Progenitor cell of endocrine pancreas (in vitro differentiated cells): ENCODE data around the gene FGB. TPM values are rescaled to one million over a fixed set of nuclear protein-coding genes. Genes with fewer than 3 reads are reported as not detected.

Source experiments
- DNase-seq: peaks from one replicate; pipeline ENCODE4 v3.0.0; 2021; ENCODE audit warnings: low spot score; ENCODE audit not compliant: unreplicated experiment
- H3K27ac Mint-ChIP-seq: 2 replicates; pipeline ENCODE4 v1.8.0; 2021; ENCODE audit warnings: mild to moderate bottlenecking, moderate library complexity, mixed read lengths
- H3K27me3 Mint-ChIP-seq: 2 replicates; pipeline ENCODE4 v1.8.0; 2021; ENCODE audit warnings: mixed read lengths
- H3K36me3 Mint-ChIP-seq: 2 replicates; pipeline ENCODE4 v1.8.0; 2022; ENCODE audit warnings: mixed read lengths; ENCODE audit not compliant: insufficient read depth
- H3K4me1 Mint-ChIP-seq: 2 replicates; pipeline ENCODE4 v1.8.0; 2021; ENCODE audit warnings: low read depth, mixed read lengths
- H3K4me3 Mint-ChIP-seq: 2 replicates; pipeline ENCODE4 v1.8.0; 2021; ENCODE audit warnings: low read depth, mild to moderate bottlenecking, moderate library complexity, mixed read lengths
- H3K9me3 Mint-ChIP-seq: 2 replicates; pipeline ENCODE4 v1.8.0; 2021; ENCODE audit warnings: low read depth, mixed read lengths
- CTCF ChIP-seq: fragments of 200-600 bp; sonication (generic); IDR thresholded peaks from one replicate; pipeline ENCODE4 v1.5.0; 2021; ENCODE audit warnings: antibody characterized with exemption, mild to moderate bottlenecking; ENCODE audit not compliant: unreplicated experiment
- total RNA-seq: library from RNA; stranded (reverse); gene quantifications from 2 replicates; pipeline ENCODE4 v1.2.1, GENCODE V29; 2021

FGB gene
- total RNA-seq, 1 donor from 2014 or later = 37.7 TPM

GRCh38 chr4:154559141-154559493, 3.7 kb upstream of the FGB start:
- Mint-ChIP-seq H3K27ac (no peak overlapping the region), H3K4me1 (peaks cover 28% of the 10 kb centered on the region), H3K27me3 (no peaks in the 10 kb centered on the region), H3K4me3 (no peak overlapping the region), H3K36me3 (no peaks in the 10 kb centered on the region), H3K9me3 (no peaks in the 10 kb centered on the region)
- no peak for TF ChIP-seq CTCF
- no peak for DNase-seq

- Mint-ChIP-seq H3K27ac (peak overlapping the region; percentile 85), H3K4me3 (no peak overlapping the region), H3K4me1 (peaks cover 28% of the 10 kb centered on the region), H3K36me3 (no peaks in the 10 kb centered on the region), H3K9me3 (no peaks in the 10 kb centered on the region), H3K27me3 (no peaks in the 10 kb centered on the region)
- TF ChIP-seq CTCF = peak; percentile 77
- no peak for DNase-seq
Measured at GRCh38 chr4:154559494-154560418, 3.1 kb upstream of the FGB start.

GRCh38 chr4:154560419-154560801, 2.4 kb upstream of the FGB start:
- no peak for DNase-seq
- no peaks in the 10 kb centered on the region for H3K9me3 Mint-ChIP-seq
- peak overlapping the region; percentile 85 for H3K27ac Mint-ChIP-seq
- H3K36me3 Mint-ChIP-seq = no peaks in the 10 kb centered on the region
- TF ChIP-seq CTCF = no peak
- H3K27me3 Mint-ChIP-seq = no peaks in the 10 kb centered on the region
- no peak overlapping the region for H3K4me3 Mint-ChIP-seq
- peaks cover 28% of the 10 kb centered on the region for H3K4me1 Mint-ChIP-seq

- Mint-ChIP-seq H3K27me3 (no peaks in the 10 kb centered on the region), H3K27ac (peak overlapping the region; percentile 33), H3K9me3 (no peaks in the 10 kb centered on the region), H3K36me3 (no peaks in the 10 kb centered on the region), H3K4me1 (peaks cover 28% of the 10 kb centered on the region), H3K4me3 (no peak overlapping the region)
- DNase-seq = no peak
- TF ChIP-seq CTCF = no peak
Measured at GRCh38 chr4:154560824-154561231, 2.0 kb upstream of the FGB start.

GRCh38 chr4:154564311-154564710, 1.5 kb downstream of the FGB start:
- H3K4me1 Mint-ChIP-seq = peaks cover 28% of the 10 kb centered on the region
- H3K36me3 Mint-ChIP-seq = no peaks in the 10 kb centered on the region
- DNase-seq = no peak
- TF ChIP-seq CTCF = no peak
- H3K27ac Mint-ChIP-seq = no peak overlapping the region
- H3K4me3 Mint-ChIP-seq = no peak overlapping the region
- H3K27me3 Mint-ChIP-seq = no peaks in the 10 kb centered on the region
- H3K9me3 Mint-ChIP-seq = no peaks in the 10 kb centered on the region
